ENCODE measurements around the gene KRTAP10-12.
"Not testable (repeated sequence)": the region's sequence is repeated elsewhere in the genome, so short reads cannot be mapped to it uniquely, and the experiment has no call there.

The KRTAP10-12 gene

DNA sequence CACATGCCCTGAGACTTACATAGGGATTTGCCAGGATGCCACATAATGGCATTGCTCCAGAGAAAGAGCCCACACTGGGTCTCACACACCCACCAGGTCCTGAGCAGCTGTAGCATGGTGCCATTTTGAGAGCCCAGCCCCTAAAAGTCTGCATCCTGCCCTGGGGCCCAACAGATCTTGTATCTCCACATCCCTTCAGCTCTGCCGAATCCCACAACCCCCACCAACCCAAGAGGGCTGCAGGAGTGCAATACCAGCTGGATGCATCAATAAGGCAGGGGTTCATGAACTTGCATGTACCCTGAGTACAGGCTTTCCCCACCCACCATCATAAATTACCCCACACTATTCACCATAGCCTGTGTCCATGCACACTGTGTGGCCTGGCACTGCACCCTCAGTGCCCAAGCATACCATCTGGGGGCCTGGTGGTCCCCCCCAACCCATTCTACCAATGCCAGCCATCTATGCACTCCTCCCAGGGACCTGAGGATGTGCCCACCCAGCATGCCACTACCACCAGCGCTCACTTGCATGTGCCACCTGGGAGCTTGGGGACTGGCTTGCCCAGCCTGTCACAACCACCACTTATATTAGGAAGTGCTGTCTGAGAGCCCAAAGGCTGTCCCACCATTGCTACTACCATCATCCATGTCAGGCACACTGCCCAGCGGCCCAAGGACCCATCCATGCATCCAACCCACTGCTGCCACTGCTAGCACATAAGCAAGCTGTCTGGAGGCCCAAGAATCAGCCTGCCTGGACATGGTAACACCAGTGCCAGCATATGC is 26.1 kb upstream of the KRTAP10-12 start:
- no peak for DNase-seq

GRCh38 chr21:44671911-44672310 is 25.1 kb upstream of the KRTAP10-12 start:
- no peak for DNase-seq

DNA sequence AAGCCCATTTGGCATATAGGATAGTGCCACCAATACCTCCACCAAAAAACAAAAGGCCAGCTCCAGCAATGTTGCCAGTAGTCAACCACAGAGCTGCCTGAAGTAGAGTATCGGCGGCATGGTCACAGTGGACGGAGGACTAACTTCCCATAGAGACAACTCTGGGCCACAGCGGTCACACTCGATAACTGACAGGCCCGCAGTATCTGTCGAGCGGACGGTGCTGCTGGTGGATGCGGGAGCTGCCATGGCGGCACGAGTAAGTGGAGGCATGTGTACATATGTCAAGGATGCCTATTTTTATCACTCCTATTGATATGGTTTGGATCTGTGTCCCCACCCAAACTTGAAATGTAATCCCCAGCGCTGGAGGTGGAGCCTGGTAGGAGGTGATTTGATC is 19.1 kb upstream of the KRTAP10-12 start:
- no peak for DNase-seq

DNA sequence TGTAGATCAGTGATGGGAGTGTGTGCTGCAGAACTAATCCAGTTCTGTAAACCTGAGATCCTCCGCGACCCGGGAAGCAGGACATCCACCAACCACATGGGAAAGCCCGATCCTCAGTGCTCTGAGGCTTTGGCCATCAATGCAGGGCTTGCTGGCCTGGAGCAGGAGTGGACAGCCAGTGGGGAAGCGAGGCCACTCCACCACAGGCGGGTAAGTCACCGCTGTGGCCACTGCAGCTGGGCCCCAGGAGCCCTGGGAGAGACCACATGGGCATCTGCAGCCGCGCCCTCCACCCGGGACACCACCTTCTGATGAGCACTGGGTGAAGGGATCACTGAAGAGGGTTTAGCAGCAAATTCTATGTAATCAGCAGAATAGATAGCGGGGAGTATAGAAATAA is 15.8 kb upstream of the KRTAP10-12 start:
- no peak for DNase-seq

- DNase-seq, result no peak
Measured at GRCh38 chr21:44681861-44682579, 15.0 kb upstream of the KRTAP10-12 start, which contains the start of gene KRTAP12-1. Gene KRTAP12-1, minus strand, starts transcription at chr21:44682163. Its CDS starts 40 bp downstream, at chr21:44682123.

DNA sequence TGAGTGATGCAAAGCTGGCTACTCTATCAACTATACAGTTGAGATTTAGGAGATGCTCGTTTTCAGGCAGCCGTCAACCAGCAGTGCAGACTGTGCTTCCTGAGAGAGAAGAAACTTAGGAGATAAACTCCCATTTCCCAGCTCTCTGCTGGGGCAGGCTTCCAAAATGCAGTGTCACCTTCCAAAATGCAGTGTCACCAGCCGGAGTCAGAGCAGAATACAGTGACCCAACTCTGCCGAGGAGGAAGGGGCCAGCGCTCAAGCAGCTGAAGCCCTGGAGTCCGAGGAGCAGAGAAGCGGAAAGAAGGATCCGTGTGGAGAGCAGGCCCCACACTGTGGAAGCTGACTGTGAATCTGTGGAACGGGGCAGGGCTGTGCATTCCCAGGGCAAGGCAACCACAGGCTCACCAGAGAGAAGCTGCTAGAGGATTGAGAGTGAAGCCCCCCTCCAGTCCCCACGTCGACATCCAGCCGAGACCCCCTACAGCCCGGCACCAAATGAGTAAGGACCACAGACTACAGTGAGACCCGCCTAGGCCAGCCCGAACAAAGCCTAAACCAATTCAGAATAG is 14.3 kb upstream of the KRTAP10-12 start:
- no peak for DNase-seq

- no peak for DNase-seq
Measured at GRCh38 chr21:44684077-44684476, 12.9 kb upstream of the KRTAP10-12 start.

GRCh38 chr21:44684483-44684882 is 12.5 kb upstream of the KRTAP10-12 start:
- no peak for DNase-seq

DNA sequence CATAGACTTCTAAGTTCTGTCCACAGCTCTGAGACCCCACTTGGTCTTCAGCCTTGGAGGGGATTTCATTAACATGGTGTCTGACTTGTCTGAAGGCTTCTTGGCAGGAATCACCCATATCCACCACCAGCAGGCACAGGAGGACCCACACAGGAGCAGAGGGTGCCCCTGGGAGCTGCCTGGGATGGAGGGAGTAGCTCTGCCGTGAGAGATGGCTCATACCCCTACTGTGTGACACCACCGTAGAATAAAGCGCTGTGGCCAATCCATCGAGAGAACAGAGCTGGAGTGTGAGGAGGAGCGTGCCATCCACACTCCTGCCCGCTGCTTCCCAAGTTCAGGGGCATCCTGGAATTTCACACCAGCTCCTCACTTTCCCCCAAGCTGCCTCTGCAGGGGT is 11.9 kb upstream of the KRTAP10-12 start:
- not testable (repeated sequence) for DNase-seq

DNA sequence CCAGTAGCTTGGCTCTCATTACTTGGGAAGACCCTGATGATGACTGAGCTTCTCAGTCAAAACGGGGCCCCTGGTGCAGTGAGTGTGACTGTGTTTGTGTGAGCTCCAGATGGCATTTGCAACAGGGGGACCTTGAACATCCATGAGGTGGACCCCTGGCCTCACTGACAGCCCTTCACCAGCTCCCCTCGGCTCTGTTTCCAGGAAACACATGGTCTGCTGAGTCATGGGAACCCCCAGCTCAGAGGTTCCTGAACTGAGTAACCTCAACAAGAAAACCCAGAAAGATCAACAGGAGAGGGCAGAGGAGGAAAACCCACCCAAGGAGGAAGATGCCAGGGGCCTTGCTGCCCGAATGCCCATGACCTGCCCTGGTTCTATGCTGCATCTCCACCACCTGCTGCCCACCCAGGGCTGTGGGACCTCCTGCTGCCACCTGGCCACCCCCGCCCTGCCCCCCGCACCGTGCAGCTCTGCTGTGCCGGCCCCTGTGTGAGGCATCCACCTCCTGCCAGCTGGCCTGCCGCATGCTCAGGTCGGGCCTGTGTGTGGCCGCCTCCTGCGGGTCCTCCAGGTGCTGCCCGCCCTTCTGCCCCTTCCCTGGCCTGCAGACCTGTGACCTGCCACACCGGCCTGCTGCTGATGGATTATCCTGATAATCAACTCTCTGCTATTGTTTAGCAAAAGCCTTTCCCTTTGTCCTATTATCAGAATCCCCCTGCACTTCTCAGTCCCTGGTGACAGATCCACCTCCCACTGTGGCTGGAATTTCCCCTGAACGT is 10.8 kb upstream of the KRTAP10-12 start:
- no peak for DNase-seq

DNA sequence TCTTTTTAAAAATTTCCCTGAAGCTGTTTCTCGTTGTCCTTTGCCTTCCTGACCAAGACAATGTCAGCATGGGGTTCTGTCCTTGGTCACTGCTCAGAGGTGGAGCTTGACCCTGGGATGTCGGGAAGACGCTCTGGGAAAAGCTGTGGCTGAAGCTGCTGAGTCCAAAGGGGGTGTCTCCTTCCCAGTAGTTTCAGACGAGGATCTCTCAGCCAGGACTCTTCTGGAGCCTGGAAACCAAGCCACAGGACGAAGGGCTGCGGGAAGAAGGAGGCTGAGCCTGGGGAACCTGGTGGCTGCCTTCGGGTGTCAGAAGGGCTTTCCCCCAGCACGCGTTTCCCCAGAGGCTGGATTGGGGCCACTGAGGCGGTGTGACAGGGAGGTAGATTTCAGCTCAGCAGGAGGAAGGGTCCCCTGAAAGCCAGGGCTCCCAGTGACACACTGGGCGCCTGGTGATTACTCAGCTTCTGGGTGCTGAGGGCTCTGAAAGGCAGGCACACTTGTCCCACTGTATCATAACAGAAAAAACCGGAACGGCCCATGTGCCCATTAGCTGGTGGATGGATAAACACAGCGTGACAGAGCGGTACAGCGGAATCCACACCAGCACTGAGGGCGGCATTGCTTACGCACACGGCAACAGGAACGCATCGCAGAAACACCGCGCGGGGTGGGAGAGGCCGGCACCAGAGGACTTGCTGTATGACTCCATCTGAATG is 10.0 kb upstream of the KRTAP10-12 start:
- DNase-seq, result no peak

DNA sequence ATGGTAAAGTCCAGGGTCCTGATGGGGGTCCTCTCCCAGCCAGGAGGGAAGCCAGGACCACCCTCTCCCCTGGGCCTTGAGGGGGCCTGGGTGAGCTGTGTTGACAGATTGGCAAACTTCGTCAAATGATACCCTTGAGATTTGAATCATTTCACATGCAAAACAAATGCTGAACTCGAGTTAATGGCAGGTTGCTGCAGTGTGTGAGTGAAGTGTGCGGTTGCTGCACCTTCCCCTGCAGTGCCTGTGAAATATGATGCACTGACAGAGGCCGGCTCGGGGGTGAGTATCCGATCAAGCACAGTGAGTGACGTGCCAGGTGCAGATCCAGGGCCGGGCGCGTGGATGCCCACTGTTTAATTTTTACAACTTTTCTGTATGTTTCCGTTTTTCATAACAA is 9.3 kb upstream of the KRTAP10-12 start:
- DNase-seq, result no peak

DNA sequence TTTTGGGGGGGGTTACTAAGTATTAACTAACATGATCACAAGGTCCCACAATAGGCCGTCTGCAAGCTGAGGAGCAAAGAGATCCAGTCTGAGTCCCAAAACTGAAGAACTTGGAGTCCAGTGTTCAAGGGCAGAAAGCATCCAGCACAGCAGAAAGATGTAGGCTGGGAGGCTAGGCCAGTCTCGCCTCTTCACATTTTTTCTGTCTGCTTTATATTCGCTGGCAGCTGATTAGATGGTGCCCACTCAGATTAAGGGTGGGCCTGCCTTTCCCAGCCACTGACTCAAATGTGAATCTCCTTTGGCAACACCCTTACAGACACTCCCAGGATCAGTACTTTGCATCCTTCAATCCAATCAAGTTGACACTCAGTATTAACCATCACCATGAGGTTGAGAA is 7.2 kb upstream of the KRTAP10-12 start:
- DNase-seq, result not testable (repeated sequence)

DNA sequence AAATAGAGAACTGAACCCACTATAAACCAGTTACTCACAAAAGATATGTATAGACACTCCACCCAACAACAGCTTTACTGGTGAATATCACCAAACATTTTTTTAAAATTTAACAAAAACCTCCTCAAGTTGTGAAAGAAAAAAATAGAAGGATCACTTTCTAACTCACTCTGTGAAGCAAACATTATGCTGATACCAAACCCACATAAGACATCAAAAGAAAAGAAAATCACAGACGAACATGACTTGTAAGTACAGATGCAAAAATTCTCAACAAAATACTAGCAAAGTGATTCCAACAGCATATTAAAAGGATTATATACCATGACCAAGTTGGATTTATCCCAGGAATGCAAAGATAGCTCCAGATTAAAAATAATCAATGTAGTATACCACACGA is 5.3 kb upstream of the KRTAP10-12 start:
- no peak for DNase-seq

DNA sequence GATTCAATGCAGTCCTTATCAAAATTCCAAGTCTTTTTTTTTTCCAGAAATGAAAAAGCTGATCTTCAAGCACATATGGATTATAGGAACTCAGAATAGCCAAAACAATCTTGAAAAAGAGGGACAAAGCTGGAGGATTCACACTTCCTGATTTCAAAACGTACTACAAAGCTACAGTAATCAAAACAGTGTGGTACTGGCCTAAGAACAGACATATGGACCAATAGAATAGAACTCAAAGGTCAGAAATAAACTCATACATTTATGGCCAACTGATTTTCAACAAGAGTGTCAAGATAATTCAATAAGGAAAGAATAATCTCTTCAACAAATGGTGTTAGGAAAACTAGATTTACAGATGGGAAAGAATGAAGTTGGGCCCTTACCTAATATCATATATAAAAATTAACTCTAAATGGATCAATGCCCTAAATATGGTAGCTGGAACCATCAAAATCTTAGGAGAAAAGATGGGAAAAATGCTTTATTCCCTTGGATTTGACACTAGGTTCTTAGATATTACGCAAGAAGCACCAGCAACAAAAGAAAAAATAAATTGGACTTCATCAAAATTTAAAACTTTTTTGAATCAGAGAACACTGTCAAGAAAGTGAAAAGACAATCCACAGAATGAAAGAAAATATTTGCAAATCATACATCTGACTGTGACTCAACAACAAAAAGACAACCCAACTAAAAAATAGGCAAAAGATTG is 4.0 kb upstream of the KRTAP10-12 start:
- DNase-seq, result no peak

GRCh38 chr21:44694776-44695175 is 2.2 kb upstream of the KRTAP10-12 start:
- DNase-seq, result no peak

GRCh38 chr21:44695184-44695583 is 1.8 kb upstream of the KRTAP10-12 start:
- no peak for DNase-seq

DNA sequence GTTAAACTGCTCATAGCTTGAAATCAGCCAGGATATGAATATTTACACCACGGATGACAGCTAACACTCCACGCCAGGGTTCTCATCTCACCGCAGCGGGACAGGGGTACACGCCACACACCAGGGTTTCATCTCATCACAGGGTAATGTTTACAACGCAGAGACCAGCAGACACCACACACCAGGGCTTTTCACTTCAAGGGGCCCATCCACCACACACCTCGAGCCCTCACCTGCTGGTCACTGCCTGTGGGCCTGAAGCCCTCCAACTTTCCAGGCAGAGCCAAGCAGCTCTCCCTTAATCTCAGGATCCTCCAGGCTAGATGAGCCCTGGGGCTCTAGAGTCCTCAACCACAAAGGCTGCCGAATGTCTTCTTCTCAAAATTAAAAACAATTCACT is 1.3 kb upstream of the KRTAP10-12 start:
- DNase-seq, result no peak

DNA sequence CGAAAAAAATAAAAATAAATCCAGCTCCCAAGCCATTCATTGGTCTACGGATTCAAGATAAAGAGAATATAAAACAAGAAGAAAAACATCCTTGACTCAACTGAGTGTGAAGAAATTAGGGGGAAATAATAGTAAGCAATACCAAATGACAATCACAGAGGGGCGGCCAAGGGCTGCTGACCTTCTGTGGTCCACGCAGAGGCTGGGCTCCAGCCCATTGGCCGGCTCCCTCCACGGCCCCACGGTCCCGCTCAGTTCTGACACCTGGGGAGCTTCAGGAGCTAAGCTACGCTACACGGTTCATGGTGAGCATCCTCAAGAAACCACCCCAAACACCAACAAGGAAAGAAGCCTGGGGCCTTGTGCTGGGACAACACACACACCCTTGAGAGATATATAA is 400 bp upstream of the KRTAP10-12 start:
- DNase-seq, result no peak

DNA sequence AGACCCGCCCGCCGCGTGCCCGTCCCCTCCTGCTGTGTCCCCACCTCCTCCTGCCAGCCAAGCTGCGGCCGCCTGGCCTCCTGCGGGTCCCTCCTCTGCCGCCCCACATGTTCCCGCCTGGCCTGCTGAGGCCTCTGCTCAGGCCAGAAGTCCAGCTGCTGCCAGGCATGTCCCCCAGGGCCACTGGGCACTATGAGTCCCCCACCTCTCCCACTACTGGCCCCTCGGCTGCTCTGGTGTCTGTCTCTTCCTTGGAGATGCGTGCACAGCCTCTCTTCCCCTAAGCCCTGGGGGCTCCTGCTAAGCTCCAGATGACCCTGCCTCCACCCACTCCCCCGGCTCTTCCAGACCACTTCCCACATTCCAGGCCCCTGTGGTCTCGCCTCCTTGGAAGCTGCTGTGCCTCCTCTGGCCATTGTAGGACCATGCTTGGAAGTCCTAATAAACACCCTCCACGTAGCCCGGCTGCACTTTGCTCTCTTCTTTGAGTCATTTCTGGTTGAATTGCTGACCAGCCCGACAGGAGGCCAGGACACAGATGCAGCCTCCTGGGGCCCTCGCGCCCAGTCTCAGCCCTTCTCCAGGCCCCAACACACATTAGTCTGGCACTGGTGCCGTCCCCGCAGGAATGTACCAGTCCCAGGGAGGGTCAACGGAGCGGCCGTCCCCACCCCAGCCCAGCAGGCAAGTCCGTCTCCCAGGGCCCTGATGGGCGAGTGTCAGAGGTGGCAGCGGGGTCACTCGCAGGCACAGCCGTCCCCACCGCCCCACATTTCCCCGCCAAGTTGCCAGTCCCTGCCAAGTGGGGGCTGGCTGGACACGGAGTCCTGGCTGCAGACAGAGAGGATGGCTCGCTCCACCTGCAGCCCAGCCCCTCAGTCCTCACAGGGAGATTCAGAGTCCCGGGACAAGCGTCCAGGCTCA is 1.1 kb downstream of the KRTAP10-12 start:
- DNase-seq, result no peak
